ENCODE measurements around the gene ABCC10.
"Not testable (repeated sequence)": the region's sequence is repeated elsewhere in the genome, so short reads cannot be mapped to it uniquely, and the experiment has no call there.

Gene ABCC10

GRCh38 chr6:43460032-43460431 lies 32.7 kb downstream of the ABCC10 start:
- no peak for TF ChIP-seq POLR2A (IDR thresholded peaks at IDR 0.05; ENCODE audit: low read length)
- TF ChIP-seq GATA1 (IDR thresholded peaks at IDR 0.05; ENCODE audit: low read depth, low read length): no peak
- no peak for DNase-seq

- no peak for TF ChIP-seq GATA1 (IDR thresholded peaks at IDR 0.05; ENCODE audit: low read depth, low read length)
- TF ChIP-seq POLR2A (IDR thresholded peaks at IDR 0.05; ENCODE audit: low read length): no peak
- DNase-seq: no peak
Measured at GRCh38 chr6:43461936-43462335, 34.6 kb downstream of the ABCC10 start.

GRCh38 chr6:43464337-43464736 lies 37.0 kb downstream of the ABCC10 start:
- TF ChIP-seq GATA1 (IDR thresholded peaks at IDR 0.05; ENCODE audit: low read depth, low read length) (no peak), POLR2A (IDR thresholded peaks at IDR 0.05; ENCODE audit: low read length) (no peak)
- no peak for DNase-seq

DNA sequence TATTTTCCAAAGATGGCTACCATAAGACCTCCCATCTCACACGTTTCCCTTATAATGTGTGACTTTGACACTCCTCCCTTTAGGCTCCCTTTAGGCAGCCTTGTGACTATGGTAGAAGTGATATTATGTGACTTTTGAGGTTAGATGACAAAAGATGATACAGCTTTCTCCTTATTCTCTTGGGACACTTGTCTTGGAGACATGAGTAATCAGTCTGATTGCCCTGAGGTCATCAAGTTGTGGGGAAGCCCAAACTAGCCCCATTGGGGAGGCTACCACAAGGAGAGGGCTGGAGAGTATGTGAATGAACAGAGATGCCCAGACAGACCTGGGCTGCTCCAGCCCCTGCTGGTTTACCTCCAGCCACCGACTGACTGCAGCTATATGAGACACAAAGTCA lies 38.6 kb downstream of the ABCC10 start:
- TF ChIP-seq POLR2A (IDR thresholded peaks at IDR 0.05; ENCODE audit: low read length) (no peak), GATA1 (IDR thresholded peaks at IDR 0.05; ENCODE audit: low read depth, low read length) (no peak)
- DNase-seq: no peak

- DNase-seq: not testable (repeated sequence)
Measured at GRCh38 chr6:43467265-43467664, 39.9 kb downstream of the ABCC10 start.

DNA sequence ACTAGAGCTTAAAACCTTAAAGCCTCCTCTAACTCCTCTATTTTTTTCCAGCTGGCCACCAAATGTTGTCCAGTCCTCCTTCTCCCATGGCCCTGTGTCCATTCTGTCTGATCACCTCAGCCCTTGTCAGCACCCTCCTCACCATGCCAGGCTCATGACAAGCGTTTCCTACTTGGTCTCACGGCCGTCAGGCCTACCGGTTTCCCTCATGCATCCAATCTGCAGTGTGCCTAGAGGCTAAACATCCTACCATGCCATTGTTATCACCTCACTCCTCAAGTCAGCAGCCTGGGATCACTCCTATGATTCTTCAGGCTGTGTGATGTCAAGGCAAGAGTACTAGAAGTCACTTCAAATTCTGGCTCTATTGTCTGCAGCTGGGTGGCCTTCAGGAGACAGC lies 40.4 kb downstream of the ABCC10 start:
- no peak for DNase-seq

GRCh38 chr6:43468240-43468639 lies 40.9 kb downstream of the ABCC10 start:
- TF ChIP-seq GATA1 (IDR thresholded peaks at IDR 0.05; ENCODE audit: low read depth, low read length) (no peak), POLR2A (IDR thresholded peaks at IDR 0.05; ENCODE audit: low read length) (no peak)
- no peak for DNase-seq

More for the DNA sequence above, 40.4 kb downstream of the ABCC10 start:
- no peak for TF ChIP-seq POLR2A (IDR thresholded peaks at IDR 0.05; ENCODE audit: low read length)
- no peak for TF ChIP-seq GATA1 (IDR thresholded peaks at IDR 0.05; ENCODE audit: low read depth, low read length)

DNA sequence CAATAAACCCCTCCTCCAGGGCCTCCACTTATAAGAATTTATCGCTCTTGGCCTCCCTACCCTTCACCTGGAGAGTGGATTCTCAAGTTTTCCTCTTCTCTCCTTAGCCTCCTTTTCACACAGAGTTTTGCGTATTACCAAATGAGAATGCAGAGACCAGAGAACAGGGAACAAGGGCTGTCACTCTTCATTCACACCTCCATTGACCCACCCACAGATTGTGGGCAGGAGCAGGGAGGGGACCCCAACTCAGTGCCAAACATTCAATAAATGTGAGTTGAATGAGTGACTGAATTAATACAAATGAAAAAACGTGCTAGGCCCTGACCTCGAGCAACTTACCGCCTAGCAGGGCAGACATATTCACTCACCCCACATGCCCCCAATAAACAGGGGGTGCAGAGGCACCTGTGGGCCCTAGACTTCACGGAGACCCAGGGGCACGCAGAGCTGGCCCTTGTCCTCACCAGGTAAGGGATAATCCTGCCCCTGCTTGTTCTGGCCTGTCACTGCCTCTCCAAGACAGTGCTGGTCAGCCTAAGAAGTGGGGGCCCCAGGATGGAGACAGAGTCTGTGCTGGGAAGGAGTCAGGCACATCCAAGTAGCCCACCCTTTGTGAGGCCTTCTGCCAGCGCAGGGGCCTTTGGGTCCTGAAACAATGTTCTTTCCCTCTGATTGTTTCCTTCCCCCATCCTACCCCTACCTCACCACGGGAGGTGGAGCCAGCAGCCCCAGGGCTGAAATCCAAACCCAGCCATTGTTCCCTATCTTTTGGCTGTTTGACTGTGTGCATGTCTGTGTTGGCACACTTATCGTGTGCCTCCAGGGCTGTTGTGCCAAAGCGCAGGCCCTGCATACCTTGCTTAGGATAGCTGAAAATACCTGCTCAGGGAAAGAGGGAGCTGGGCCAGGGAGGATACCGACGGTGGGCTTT lies 41.7 kb downstream of the ABCC10 start:
- no peak for DNase-seq
- TF ChIP-seq GATA1 (IDR thresholded peaks at IDR 0.05; ENCODE audit: low read depth, low read length): no peak
- TF ChIP-seq POLR2A (IDR thresholded peaks at IDR 0.05; ENCODE audit: low read length): no peak

DNA sequence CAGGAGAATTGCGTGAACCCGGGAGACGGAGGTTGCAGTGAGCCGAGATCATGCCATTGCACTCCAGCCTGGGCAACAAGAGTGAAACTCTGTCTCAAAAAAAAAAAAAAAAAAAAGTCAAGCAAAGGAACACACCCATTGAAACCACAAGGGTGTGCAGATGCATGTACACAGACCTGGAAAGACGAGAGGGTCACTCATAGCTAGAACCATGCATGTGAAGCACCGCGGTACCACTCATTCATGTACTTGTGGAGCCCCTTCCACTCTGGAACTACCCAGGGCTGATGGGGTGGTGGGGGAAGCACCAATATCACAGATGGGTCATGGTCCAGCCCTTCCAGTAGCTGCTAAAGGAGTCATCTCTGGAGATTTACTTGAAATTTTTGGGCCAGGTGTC lies 42.6 kb downstream of the ABCC10 start:
- no peak for DNase-seq
- TF ChIP-seq POLR2A (IDR thresholded peaks at IDR 0.05; ENCODE audit: low read length) (no peak), GATA1 (IDR thresholded peaks at IDR 0.05; ENCODE audit: low read depth, low read length) (no peak)

DNA sequence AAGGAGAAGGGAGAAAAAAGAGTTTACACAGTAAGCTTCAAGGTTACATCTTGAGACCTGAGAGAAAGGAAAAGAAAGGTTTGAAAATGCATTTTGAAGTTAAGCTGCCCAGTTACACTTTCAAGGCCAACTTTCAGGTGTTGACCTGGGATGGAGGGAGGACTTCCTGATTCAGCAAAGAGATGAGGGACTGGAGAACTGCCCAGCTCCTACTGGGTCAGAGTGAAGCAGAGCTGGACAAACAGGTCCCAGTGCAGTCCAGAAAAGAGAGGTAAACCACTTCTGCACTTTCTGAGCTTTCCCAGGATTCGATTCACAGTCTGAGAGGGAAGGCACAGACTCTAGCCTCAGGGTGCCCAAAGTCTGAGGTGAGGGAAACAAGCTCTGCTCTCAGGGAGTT lies 44.1 kb downstream of the ABCC10 start:
- no peak for DNase-seq
- TF ChIP-seq GATA1 (IDR thresholded peaks at IDR 0.05; ENCODE audit: low read depth, low read length) (no peak), POLR2A (IDR thresholded peaks at IDR 0.05; ENCODE audit: low read length) (no peak)

DNA sequence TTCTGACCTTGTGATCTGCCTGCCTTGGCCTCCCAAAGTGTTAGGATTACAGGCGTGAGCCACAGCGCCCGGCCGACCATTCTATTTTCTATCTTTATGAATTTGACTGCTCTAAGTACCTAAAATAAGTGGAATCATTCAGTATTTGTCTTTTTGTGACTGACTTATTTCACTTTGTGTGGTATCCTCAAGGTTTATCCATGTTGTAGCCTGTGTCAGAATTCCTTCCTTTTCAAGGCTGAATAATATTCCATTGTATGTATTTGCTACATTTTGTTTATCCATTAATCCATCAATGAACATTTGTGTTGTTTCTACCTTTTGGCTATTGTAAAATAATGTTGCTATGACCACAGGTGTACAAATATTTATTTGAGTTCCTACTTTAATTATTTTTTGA lies 45.2 kb downstream of the ABCC10 start:
- no peak for DNase-seq
- TF ChIP-seq POLR2A (IDR thresholded peaks at IDR 0.05; ENCODE audit: low read length) (no peak), GATA1 (IDR thresholded peaks at IDR 0.05; ENCODE audit: low read depth, low read length) (no peak)

DNA sequence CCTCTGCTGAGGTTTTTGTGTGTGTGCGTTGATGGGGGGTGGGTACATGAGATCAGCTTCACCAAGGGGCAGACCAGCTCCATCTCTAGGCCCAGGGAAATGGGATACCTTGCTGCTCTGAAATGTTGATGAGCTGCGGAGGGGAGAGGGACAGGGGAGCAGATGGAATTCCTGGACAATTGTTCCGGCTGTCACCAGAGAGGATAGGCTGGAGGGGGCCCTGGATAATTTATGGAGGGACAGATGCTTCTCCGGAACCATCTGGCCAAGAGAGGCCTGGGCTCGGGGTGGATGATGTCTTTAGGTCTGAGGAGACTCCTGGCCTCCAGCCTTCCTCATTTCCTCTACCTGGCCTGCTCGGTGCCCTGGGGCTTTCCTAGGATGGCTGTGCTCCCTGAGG lies 48.2 kb downstream of the ABCC10 start:
- TF ChIP-seq GATA1 (IDR thresholded peaks at IDR 0.05; ENCODE audit: low read depth, low read length) (no peak), POLR2A (IDR thresholded peaks at IDR 0.05; ENCODE audit: low read length) (no peak)
- no peak for DNase-seq

- peak in 1 of 2 experiments; percentile 35 for DNase-seq
- TF ChIP-seq POLR2A (IDR thresholded peaks at IDR 0.05; ENCODE audit: low read length) (no peak), GATA1 (IDR thresholded peaks at IDR 0.05; ENCODE audit: low read depth, low read length) (no peak)
Measured at GRCh38 chr6:43476746-43477145, 49.4 kb downstream of the ABCC10 start.

DNA sequence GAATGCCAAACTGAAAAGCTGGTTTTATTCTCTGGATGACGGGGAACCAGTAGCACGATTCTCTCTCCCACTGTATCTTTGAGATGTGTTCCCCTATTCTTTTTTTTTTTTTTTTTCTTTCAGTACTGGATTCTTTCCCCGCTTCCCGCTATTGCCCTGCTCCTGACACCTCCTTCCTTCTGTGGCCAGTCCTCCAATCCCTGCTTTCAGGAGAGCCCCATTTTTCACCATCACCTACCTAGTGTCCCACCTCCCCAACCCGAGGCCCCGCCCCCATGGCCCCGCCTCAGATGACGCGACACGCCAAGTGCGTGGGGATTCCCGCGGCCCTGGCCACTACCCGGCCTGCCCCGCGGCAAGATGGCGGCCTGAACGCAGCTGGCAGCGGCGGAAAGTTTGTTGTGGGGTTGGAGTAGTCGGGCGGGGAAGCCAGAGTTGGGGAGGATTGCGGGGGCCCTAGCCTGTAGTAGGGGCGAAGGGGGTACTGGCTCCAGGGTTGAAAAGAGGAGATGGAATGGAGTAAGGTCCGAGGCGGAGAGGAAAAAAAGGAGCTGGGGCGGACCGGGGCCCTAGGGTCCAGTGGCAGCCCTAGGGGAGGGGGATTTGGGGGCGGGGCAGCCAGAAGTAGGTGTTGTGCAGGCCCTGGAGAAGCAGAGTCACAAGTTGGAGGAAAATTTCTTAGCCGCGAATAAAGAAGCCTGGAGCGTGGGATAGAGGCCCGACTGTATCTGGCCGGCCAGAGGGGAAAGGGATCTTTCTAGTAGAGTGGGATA lies 50.1 kb downstream of the ABCC10 start, which contains the start of gene TJAP1:
Gene TJAP1 (plus strand): TSS at position 336 of the 773 bp plus-strand sequence. CDS start 21,432 bp downstream, outside the sequence.
- TF ChIP-seq POLR2A (IDR thresholded peaks at IDR 0.05; ENCODE audit: low read length): peak; percentile 47
- TF ChIP-seq GATA1 (IDR thresholded peaks at IDR 0.05; ENCODE audit: low read depth, low read length): no peak
- DNase-seq: peak; percentile 88 to 92

Data from erythroblast (primary cell).